B cell (primary cell): ENCODE results near the gene CCDC78. TPM values are rescaled to one million over a fixed set of nuclear protein-coding genes. Genes with fewer than 3 reads are reported as not detected.

Experiments used
- ATAC-seq: fragments of 200-7000 bp; cut with Tn5 transposase; one replicate; pipeline ENCODE4 v1.10.0; 2021; ENCODE audit warnings: low read depth, mild to moderate bottlenecking, moderate number of reproducible peaks, moderate library complexity
- CTCF ChIA-PET: fragments of 350-600 bp; sonication (Branson Sonifier 250); formaldehyde crosslinking; loops from one replicate; lab custom pipeline; 2021; ENCODE audit warnings: antibody characterized with exemption, inconsistent platforms; lab: Charles Lee
- POLR2A ChIA-PET: fragments of 350-600 bp; sonication (Branson Sonifier 250); formaldehyde crosslinking; loops from one replicate; lab custom pipeline; 2021; ENCODE audit warnings: antibody characterized with exemption; lab: Charles Lee
- DNase-seq: peaks from one replicate; pipeline ENCODE4 v3.0.0; 2013
- H2AFZ ChIP-seq: 2 replicates; pipeline ENCODE4 v1.6.1; 2012; ENCODE audit warnings: mild to moderate bottlenecking, low read depth, low read length; ENCODE audit not compliant: insufficient read depth, poor library complexity, severe bottlenecking
- H3K27ac ChIP-seq, 2 donors: 1 replicate in 1 of 2; 2 replicates in 1 of 2; pipeline ENCODE4 v1.5.1; 2012 to 2013; ENCODE audit warnings: low read length in 2 of 2, mild to moderate bottlenecking in 2 of 2, moderate library complexity in 1 of 2
- H3K27me3 ChIP-seq, 4 experiments: fragments of 200-600 bp in 1 of 4; sonication (generic) in 1 of 4; replicated peaks in 1 of 4; 1 replicate in 2 of 4; 2 replicates in 2 of 4; pipeline versions ENCODE4 v1.6.1 to v1.7.0; 2013 to 2016; ENCODE audit warnings: low read length in 3 of 4, mild to moderate bottlenecking in 2 of 4, mixed read lengths in 1 of 4, moderate library complexity in 1 of 4; ENCODE audit not compliant: insufficient read depth in 4 of 4, control insufficient read depth in 3 of 4; ENCODE audit errors: control extremely low read depth in 1 of 4
- H3K36me3 ChIP-seq, 2 experiments: replicated peaks in 1 of 2; 1 replicate in 1 of 2; 2 replicates in 1 of 2; pipeline versions ENCODE4 v1.6.1 to v1.7.1; 2013; ENCODE audit warnings: low read length in 1 of 2; ENCODE audit not compliant: insufficient read depth in 2 of 2, control insufficient read depth in 1 of 2; ENCODE audit errors: control extremely low read depth in 1 of 2, extremely low read depth in 1 of 2
- H3K4me1 ChIP-seq, 2 donors: fragments of 200-600 bp in 1 of 2; sonication (generic) in 1 of 2; 1 replicate in 1 of 2; 2 replicates in 1 of 2; pipeline versions ENCODE4 v1.5.1 to v1.6.1; 2013 to 2017; ENCODE audit warnings: low read length in 2 of 2; ENCODE audit not compliant: control insufficient read depth in 2 of 2, insufficient read depth in 2 of 2
- H3K4me2 ChIP-seq: replicated peaks from 2 replicates; pipeline ENCODE3; 2012; ENCODE audit warnings: mild to moderate bottlenecking, low read depth, low read length; ENCODE audit not compliant: poor library complexity, severe bottlenecking
- H3K4me3 ChIP-seq, 5 experiments: fragments of 200-600 bp in 1 of 5; sonication (generic) in 1 of 5; 1 replicate in 3 of 5; 2 replicates in 2 of 5; pipeline versions ENCODE4 v1.5.1 to v1.7.0; 2011 to 2016; ENCODE audit warnings: low read length in 4 of 5, mild to moderate bottlenecking in 4 of 5, low read depth in 2 of 5, control low read depth in 1 of 5, moderate library complexity in 1 of 5; ENCODE audit not compliant: insufficient read depth in 1 of 5; ENCODE audit errors: control extremely low read depth in 1 of 5, extremely low read depth in 1 of 5
- H3K79me2 ChIP-seq: fragments of 200-600 bp; sonication (generic); one replicate; pipeline ENCODE4 v1.6.0; 2016; ENCODE audit warnings: low read length; ENCODE audit not compliant: control insufficient read depth, insufficient read depth
- H3K9ac ChIP-seq: fragments of 200-600 bp; sonication (generic); 2 replicates; pipeline ENCODE4 v1.6.1; 2017; ENCODE audit warnings: mild to moderate bottlenecking, low read length, moderate library complexity
- H3K9me3 ChIP-seq, 3 donors: one replicate each; pipeline versions ENCODE4 v1.6.1 to v1.7.1; 2013; ENCODE audit warnings: low read length in 2 of 3; ENCODE audit not compliant: control insufficient read depth in 2 of 3, insufficient read depth in 1 of 3; ENCODE audit errors: control extremely low read depth in 1 of 3
- H4K20me1 ChIP-seq: 2 replicates; pipeline ENCODE4 v1.6.0; 2012; ENCODE audit warnings: mild to moderate bottlenecking, low read length; ENCODE audit not compliant: insufficient read depth, control insufficient read depth, poor library complexity, severe bottlenecking
- H3K27ac Mint-ChIP-seq: one replicate; pipeline ENCODE4 v1.8.0; 2021; ENCODE audit warnings: mixed read lengths
- H3K27me3 Mint-ChIP-seq: one replicate; pipeline ENCODE4 v1.8.0; 2021; ENCODE audit warnings: mixed read lengths
- H3K4me1 Mint-ChIP-seq: one replicate; pipeline ENCODE4 v1.8.0; 2021; ENCODE audit warnings: mixed read lengths
- H3K4me3 Mint-ChIP-seq: one replicate; pipeline ENCODE4 v1.8.0; 2021; ENCODE audit warnings: mixed read lengths
- H3K9me3 Mint-ChIP-seq: one replicate; pipeline ENCODE4 v1.8.0; 2022; ENCODE audit warnings: mixed read lengths; ENCODE audit not compliant: insufficient read depth
- CTCF ChIP-seq: fragments of 200-600 bp; IDR thresholded peaks from one replicate; pipeline ENCODE4 v1.8.0; 2022; ENCODE audit warnings: antibody characterized with exemption, mild to moderate bottlenecking
- EZH2 ChIP-seq: IDR thresholded peaks from 2 replicates; pipeline ENCODE4 v1.6.1; 2012; ENCODE audit warnings: borderline replicate concordance, low read depth, mild to moderate bottlenecking, moderate library complexity, low read length; ENCODE audit not compliant: insufficient read depth, poor library complexity, severe bottlenecking
- WGBS: methylation state at CpG from one replicate; pipeline ENCODE4 v1.1.5; 2013; ENCODE audit warnings: missing lambda C conversion rate; ENCODE audit not compliant: insufficient coverage; 5-methylcytosine and 5-hydroxymethylcytosine counted together
- intact Hi-C: fragments of 100-400 bp; cut with micrococcal nuclease; formaldehyde crosslinking; loops from one replicate; pipeline ENCODE4 v1.10.0; 2022
- polyA plus RNA-seq: library from polyadenylated mRNA; depleted of rRNA; stranded (reverse); fragments of >200 nt; gene quantifications from 2 replicates; pipeline ENCODE4 v1.2.3, GENCODE V29; 2012
- total RNA-seq, 2 donors: library from RNA; stranded (reverse); fragments of 120-200 nt in 1 of 2; gene quantifications; 1 replicate in 1 of 2; 2 replicates in 1 of 2; pipeline versions ENCODE4 v1.2.3 to v1.2.4, GENCODE V29; 2013 to 2022

CCDC78 gene
- total and polyA plus RNA-seq, 2 donors (not counting 1 experiment from before 2014, with no cell fraction given): 11.8 to 34.2 TPM

GRCh38 chr16:684071-684794 lies 42.0 kb downstream of the CCDC78 start, which contains the start of gene JMJD8:
JMJD8 (minus strand) TSS chr16:684334; CDS start chr16:684319, 15 bp downstream.
- peaks cover 31 to 48% of the 10 kb centered on the region in 2 donors for H3K4me1 ChIP-seq
- Mint-ChIP-seq H3K27ac (peak within 1 kb of the TSS; percentile 91), H3K4me3 (peak within 1 kb of the TSS; percentile 86), H3K4me1 (peaks cover 32% of the 10 kb centered on the region), H3K27me3 (no peaks in the 10 kb centered on the region), H3K9me3 (no peaks in the 10 kb centered on the region)
- peak within 1 kb of the TSS; percentile 64 to 89 for H3K27ac ChIP-seq
- peak within 1 kb of the TSS; percentile 73 for H3K9ac ChIP-seq
- POLR2A ChIA-PET: interaction anchor here (0.6 to 1.4 kb wide), 4 partner anchors 17 to 608 kb away, joined by 3 to 4 read pairs (median 4); partner anchors contain the start of genes ANTKMT and RHOT2
- CTCF ChIA-PET: interaction anchor here (0.8 to 0.9 kb wide), 2 partner anchors 21 to 37 kb away, joined by 3 read pairs; partner anchors contain the start of gene ANTKMT
- peak within 1 kb of the TSS in 4 of 5 experiments; percentile 57 to 72 (median 63) for H3K4me3 ChIP-seq
- H2AFZ ChIP-seq: peak within 1 kb of the TSS; percentile 73
- no peaks in the 10 kb centered on the region for H3K9me3 ChIP-seq
- peak within 1 kb of the TSS; percentile 97 for H3K4me2 ChIP-seq
- intact Hi-C loops: loop anchor here (1.0 to 5.0 kb wide), 6 partner anchors 15 to 57 kb away; partner anchors contain the start of genes ANTKMT, CIAO3, MCRIP2 and RHOT2
- H3K36me3 ChIP-seq: peaks cover 0 to 27% of the 10 kb centered on the region in 2 experiments
- 3% methylated on average over 91 of the region's 91 CpGs for WGBS
- DNase-seq (peak; percentile 98), ATAC-seq (peak; percentile 48)
- peaks cover 43% of the 10 kb centered on the region for H3K79me2 ChIP-seq
- TF ChIP-seq EZH2 (no peak), CTCF (no peak)
- no peaks in the 10 kb centered on the region for H3K27me3 ChIP-seq
- H4K20me1 ChIP-seq: peaks cover 32% of the 10 kb centered on the region
